ENCODE results near the gene CNIH3.
A peak's percentile ranks its signal among the peaks of the same experiment; 100 is the strongest.
"Not testable (repeated sequence)": the region's sequence is repeated elsewhere in the genome, so short reads cannot be mapped to it uniquely, and the experiment has no call there.

The CNIH3 gene

DNA sequence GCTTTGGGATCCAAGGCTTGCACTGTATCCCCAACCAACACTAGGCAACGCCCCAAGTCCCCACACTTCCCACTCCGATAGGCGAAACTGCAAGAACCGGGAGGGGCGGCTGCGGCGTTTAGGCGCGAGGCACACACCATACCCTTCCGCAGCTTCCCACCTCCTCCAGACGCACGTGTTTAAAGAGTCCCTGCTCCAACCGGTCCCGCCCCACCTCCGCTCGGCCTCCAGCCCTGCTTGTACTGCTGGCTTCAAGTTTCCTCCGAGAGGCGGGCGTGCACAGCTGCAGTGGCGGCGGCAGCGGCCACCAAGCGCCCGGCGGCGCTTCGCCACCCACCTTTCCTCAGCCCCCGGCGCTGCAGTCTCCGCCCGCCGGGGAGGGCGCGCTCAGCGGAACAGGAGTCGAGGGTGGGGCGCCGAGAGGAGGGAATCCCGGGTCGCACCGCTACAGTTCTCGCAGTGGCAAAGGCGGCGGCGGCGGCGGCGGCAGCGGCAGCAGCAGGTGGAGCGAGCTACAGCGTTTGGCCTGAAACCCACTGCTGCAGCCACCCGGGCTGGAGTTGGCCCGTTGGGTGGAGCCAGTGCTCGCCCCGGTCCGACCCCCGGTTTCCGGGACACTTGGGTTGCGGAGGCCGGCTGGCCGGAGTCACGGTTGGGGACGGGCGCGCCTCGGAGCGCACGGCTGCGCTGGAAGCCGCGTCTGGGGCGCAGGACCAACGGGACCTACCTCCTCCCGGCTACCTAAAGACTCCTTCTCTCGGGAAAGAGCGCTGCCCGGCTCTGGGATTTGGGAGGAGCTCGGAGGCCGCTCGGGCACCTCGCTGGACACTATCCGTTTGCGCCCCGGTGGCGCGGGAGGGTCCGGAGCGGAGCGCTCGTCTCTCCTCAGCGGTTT is at the start of gene CNIH3:
Gene CNIH3, plus strand, starts transcription at position 457 of the 895 bp plus-strand sequence. CDS start 858 bp downstream, outside the sequence.
- DNase-seq = peak; percentile 60

DNA sequence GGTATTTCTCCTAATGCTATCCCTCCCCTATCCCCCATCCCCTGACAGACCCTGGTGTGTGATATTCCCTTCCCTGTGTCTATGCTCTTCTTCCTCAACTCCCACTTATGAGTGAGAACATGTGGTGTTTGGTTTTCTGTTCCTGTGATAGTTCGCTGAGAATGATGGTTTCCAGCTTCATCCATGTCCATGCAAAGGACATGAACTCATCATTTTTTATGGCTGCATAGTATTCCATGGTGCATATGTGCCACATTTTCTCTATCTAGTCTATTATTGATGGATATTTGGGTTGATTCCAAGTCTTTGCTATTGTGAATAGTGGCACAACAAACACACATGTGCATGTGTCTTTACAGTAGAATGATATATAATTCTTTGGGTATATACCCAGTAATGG is 49.6 kb upstream of the CNIH3 start:
- DNase-seq = not testable (repeated sequence)

DNA sequence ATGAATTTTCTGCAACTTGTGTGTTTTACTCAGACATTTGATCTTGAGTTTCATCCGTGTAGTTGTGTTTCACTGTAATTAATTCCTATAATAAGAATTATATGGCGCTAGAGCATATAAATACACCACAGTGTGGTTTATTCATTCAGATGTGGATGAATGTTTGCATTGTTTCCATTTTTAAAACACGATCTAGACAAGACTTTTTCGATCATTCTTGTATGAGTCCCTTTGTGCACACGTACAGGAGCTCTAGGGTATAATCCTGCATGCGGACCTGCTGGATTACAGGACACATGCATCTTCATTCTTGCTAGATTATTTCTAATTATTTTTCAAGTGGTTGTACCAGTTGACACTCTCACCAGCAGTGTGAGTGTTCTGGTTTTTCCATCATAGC is 46.8 kb upstream of the CNIH3 start:
- no peak for DNase-seq

DNA sequence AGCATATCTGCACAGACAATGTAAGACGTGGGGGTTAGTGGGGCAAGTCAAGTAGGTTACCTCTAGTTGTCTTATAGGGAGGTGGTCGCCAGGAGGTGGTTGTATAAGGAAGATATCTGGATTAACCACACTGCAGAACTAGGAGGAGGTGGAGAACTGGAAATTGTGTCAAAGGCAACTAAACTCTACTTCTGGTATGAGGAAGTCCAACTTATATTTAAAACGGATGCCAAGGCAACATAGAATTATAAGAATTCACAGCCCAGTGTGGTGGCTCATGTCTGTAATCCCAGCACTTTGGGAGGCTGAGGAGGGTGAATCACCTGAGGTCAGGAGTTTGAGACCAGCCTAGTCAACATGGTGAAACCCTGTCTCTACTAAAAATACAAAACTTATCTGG is 44.1 kb upstream of the CNIH3 start:
- not testable (repeated sequence) for DNase-seq

DNA sequence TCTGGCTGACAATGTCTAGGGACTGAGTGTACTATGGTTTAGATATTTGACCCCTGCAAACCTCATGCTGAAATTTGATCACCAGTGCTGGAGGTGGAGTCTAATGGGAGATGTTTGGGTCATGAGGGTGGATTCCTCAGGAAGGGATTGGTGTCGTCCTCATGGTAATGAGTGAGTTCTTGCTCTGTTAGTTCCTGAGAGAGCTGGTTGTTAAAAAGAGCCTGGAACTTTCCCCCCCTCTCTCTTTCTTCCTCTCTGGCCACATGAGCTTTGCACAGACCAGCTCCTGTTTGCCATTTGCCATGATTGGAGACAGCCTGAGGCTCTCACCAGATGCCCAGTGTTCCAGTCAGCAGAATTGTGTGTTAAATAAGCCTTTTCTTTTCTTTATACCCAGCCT is 36.6 kb upstream of the CNIH3 start:
- DNase-seq = no peak

DNA sequence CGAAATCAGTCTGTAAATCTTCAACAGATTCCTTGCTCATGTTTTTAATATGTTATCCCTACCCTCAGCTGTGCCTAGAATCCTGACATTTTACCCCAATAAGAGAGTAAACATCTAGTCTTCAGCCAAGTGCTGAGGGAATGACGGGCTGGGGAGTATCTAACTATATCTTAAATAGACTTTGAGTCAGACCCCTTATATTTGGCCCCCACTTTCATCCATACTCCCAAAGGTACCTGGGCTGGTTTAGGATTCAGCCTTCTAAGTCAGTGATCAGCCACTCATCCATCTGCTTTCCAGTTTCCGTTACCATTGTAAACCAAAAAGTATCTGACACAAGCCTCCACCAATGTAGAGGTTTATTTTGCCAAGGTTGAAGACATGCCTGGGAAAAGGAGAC is 36.1 kb upstream of the CNIH3 start:
- DNase-seq = no peak

DNA sequence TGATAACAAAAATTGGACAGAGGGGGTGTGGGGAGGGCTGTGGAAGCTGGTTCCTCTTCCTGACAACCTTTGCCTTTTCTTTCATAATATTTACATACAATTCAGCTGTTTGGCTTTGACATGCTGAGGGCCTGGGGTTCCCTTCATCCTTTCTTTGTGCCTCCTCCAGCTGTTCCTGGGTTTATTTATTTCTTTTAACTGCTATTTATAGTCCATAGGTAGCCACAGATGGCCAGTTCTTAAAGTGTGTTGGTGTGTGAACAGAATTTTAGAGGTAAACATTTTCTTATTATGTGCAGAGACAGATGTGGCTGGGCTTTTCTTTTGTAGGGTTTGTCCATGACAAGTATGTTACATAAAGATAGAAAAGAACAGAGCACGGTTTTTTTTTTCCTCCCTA is 34.1 kb upstream of the CNIH3 start:
- DNase-seq = no peak

DNA sequence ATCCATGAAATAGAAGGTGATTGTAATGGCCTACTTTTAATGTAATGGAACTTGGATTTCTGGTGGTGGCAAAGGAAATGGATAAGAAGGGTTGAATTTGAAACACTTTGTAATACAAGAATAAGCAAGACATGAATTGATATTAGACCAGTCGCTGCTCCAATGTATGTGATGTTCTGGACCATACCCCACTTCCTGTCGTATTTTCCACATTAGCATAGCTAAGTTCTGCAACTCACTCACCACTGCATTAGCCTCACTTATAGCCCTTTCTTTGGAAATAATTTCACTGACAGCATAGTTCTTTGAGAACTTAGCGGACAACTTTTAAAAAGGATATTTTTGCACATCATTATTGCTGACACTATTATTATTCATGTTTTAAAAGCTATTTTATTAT is 32.3 kb upstream of the CNIH3 start:
- DNase-seq = no peak

DNA sequence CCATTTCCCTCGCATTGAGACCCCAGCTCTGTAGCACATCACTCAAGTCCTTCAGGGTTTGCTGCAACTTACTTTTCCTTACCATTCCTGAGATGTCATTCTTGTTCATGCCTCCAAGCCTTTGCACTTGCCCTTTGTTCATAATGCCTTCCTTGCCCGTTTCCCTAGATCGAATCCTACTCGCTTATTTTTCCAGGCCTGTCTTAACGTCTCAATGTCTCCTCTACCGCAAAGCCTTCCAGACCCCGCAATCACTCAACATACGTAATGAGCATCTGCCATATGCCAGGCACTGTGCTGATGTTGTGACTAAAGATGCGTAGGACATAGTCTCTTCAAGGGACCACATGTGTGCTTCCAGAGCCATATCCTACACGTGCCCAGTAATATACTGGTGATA is 31.1 kb upstream of the CNIH3 start:
- no peak for DNase-seq

DNA sequence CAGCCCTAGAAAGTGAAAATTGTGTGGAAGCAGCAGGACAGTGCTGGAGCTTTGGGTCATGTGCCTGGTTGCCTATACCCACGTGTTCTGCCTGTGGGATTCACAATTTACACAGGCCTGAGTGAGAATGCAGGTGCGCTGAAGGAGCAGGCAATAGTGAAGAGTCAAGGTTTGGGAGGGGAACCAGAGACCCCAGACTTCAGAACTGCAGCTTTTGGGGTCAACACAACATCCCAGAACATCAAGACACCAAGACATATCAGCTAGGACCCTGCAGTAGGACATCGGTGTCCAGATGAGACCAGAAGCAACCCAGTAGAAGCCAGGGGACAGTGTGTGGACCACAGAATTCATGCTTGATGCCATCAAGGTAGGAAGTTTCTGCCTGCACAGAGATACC is 29.1 kb upstream of the CNIH3 start:
- no peak for DNase-seq

DNA sequence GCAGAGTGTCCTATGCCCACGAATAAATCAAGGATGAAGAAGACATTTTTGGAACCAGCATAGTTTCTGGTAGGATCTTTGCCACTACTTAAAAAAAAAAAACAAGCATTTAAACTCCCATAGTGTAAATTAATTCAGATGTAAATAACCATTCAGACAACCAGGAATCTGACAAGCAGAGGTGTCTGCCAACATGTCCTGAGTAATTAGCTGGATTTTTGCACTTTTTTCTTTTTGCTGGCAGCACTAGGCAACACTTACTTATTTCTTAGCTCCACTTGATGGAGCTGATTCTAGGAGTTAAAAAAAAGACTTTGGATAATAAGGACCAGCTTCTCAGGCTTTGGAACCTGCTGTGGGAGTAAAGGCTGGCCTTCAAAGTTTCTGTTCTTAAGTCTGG is 27.6 kb upstream of the CNIH3 start:
- no peak for DNase-seq

DNA sequence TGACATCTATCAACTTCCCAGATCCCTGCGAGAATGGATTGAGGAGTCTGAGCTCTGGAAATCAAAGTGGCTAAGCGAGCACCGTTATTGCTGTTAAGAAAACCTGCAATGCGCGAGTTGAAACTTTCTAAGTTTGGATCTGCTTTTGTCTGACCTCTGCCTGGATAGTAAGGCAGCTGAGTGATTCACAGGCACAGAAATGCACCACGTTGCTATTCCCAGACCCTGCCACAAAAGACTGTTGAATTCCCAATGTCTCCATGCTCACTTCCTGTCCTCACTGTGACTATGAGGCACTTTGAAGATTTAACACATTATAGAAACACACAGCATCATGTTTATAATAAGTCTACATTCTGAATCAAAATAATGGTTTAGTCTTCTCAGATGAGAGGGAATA is 27.1 kb upstream of the CNIH3 start:
- no peak for DNase-seq

DNA sequence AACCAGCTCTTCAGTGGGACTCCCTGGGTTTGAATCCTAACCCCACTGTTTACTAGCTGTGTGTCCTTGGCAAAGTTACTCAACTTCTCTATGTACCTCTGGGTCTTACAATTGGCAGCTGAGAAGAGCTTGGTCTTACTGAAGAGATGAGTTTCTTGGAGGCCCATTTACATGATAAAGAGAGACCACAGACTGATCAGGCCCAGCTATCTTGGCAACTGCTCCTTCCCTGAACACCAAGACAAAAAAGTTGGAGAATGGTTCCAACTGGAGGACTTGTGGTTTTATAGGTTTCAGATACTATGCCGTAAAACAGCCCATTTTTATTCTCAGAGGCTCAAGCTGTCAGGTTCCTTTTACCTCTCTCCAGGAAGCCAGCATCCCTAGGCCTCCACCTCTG is 24.8 kb upstream of the CNIH3 start:
- DNase-seq = no peak

DNA sequence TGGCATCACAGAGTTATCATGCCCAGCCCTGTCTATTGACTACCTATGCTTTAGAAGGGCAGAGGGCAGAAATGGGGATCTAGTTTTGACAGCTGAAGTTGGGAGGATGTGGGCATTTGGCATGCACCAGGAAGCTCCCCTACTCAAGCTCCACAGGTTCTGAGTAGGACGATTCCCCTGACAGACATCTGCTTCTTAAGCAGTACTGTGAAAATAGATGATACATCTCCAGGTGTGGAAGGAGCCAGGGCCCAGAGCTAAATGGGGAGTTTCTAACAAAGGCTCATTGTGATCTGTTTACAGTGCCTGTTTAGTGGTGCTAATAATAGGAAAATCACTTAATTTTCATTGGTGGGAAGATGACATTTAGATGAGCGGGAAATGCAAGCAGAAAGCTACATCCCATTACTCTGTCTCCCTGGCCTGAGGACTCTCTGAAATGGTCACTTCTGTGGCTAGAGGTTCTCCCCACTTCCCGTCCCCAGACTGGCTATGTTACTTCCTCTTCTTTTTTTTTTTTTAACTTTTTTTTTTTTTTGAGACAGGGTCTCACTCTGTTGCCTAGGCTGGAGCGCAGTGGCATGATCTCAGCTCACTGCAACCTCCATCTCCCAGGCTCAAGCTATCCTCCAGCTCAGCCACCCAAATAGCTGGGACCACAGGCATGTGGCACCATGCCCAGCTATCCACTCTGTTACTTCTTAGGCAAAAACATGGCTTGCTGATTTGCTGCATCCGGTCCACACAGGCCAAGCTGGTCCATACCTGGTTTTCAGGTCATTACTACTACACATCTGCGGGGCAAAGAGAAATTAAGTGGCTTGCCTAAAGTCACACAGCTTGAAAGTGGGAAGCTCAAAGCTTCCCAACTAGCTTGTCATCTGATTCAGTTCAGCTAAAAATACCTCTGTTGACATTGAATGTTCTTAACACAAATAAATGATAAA is 23.2 kb upstream of the CNIH3 start:
- DNase-seq = peak; percentile 71

DNA sequence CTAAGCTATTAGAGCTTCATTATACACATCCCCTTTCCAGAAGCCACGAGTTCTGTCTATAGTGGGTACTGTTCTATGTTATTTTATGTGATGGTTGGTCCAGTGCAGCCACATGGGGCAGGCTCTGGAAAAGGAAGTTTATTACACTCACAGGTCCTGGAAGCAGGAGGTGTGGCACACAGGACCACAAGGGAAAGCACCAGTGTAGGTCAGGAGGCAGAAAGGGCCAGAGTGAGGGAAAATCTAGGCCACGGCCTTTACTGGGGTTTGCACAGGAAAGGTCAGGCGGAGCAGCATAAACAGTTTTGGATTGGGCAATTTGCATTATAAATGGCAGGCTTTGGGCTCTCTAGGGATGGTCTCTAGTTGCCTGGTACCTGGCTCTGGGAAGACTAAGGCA is 21.8 kb upstream of the CNIH3 start:
- DNase-seq = no peak

DNA sequence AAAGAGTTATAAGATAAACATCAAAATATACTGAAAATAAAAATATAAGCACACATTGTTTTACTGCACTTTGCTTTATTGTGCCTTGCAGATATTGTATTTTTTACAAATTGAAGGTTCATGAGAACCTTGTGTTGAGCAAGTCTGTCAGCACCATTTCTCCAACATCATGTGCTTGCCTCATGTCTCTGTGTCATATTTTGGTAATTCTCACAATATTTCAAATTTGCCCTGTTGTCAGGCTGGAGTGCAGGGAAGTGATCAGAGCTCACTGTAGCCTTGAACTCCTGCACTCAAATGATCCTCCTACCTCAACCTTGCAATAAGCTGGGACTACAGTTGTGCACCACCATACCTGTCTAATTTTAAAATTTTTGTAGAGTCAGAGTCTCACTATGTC is 21.3 kb upstream of the CNIH3 start:
- peak; percentile 56 for DNase-seq

DNA sequence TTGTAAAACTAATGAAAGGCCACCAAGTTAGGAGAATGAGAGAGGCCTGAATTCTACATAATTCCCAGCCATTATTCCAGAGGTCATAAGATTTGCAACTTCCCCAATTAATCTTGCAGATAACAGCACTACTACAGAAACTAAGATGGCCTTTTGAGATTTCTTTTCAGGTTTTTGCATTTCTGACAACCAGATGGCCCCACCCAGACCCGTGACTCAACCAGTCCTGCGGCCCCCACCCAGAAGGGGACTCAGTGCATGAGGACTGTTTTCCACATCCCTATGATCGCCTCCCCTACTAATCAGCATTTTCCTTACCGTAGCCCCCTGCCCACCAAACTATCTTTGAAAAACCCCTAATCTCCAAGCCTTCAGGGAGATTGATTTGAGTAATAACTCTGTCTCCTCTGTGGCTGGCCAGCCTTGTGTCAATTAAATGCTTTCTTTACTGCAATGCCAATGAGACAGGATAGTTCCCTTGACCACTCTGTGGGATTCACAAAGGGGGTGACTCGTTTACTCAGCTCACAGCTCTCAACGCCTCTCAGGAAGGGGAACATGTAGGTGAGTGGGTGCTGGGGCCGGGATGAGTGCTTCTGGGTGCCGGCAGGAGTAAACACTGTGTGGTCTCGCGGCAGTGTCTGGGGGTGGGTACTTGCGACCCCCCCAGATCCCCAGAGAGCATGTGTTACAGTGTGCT is 10.5 kb upstream of the CNIH3 start:
- no peak for DNase-seq

DNA sequence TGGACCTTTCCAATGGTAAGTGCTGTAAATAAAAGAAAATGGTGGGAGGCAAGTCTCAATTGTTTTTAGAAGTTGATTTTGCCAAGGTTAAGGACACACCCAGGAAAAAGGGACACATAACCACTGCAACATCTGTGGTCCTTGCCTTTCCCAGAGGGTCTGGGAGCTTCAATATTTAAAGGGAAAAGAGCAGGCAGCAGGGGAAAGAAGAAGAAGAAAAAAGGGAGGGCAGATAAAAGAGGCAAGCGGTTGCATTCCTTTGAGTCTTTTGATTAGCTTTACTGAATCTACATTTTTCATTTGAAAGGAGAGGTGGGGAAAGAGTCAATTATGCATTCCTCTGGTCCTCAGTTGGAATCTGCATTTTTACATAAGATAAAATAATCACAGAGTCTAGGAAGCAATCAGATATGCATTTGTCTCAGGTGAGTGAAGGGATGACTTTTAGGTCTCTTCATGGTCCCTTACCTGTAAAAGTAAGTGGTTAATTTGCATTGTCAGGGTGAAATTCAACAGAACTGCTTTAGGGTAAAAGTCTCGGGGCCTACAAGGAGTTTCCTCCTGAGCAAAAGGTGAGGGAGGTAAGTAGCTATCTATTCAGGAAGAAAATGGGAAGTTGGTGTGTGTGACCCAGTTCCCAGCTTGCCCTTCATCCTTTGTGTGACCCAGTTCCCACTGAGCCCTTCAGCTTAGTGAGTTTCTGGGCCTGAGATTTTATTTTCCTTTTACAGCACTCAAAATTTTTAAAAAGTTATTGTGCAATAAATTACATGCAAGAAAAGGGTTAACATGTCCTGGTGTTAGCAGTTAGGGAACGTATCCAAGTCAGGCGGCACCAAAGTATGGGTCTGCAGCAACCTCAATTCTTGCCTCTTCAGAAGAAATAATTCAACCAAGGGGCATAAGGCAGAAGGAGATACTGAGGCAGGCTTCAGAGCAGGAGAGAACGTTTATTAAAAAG is 8.6 kb upstream of the CNIH3 start:
- no peak for DNase-seq

DNA sequence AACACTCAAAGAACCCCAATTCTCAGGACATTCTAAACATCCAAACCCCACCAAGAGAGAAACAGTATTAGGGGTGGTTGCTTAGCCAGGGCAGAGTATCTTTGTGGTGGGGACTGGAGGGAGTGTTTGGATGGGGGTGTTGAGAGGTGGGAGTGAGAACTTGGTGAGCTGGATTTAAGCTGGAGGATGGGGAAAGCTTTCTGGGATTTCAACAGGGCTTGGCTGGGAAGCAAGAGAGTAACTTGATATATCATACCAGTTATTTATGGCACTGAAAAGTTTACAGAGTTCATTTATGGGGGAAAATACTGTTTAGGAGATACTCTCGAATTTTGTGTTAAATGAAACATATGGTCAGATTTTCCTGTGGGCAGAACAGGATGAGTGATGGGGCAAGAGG is 6.8 kb upstream of the CNIH3 start:
- no peak for DNase-seq

DNA sequence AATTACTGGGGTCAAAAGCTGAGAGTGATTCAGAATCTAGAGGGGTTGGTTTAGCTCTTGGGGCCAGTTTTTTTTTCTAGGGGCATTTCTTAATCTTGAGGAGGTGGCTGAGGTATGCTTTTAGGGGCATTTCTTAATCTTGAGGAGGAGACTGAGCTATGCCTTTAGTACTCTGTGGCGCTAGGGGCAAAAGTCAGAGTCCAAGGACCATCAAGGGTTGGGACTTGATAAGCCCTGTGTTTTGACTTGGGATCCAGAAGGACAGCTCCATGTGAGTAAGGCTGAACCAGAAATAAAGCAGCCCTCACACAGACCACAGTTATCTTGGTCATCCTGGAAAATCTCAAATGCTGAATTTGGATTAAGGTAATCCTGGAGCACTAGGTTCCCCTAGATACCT is 3.9 kb upstream of the CNIH3 start:
- no peak for DNase-seq

DNA sequence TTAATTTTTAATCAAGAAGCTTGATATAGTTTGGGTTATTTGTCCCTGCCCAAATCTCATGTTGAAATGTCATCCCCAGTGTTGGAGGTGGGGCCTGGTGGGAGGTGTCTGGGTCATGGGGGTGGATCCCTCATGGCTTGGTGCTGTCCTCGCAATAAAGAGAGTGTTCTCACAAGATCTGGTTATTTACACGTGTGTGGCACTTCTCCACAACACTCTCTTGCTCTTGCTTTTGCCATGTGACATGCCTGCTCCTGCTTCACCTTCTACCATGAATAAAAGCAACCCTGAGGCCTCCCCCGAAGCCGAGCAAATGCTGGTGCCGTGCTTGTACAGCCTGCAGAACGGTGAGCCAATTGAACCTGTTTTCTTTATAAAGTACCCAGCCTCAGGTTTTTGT is 2.6 kb upstream of the CNIH3 start:
- DNase-seq = no peak

All from suppressor macrophage treated with lipopolysaccharide for 4 hours (primary cell).